DOHH2 (cell line): ENCODE measurements around the gene TPTE2.

Source experiments
- H3F3A ChIP-seq: fragments of 200-600 bp; sonication (generic), shearing (Covaris generic); 2 replicates; pipeline ENCODE4 v1.6.0; 2016; ENCODE audit warnings: antibody characterized with exemption, mild to moderate bottlenecking; ENCODE audit not compliant: control insufficient read depth, insufficient read depth
- H3K27ac ChIP-seq: fragments of 200-600 bp; sonication (generic); 2 replicates; pipeline ENCODE4 v1.5.1; 2014; ENCODE audit warnings: low read depth, mild to moderate bottlenecking, low read length, moderate library complexity
- H3K27me3 ChIP-seq: fragments of 200-600 bp; sonication (generic); 2 replicates; pipeline ENCODE4 v1.6.1; 2014; ENCODE audit warnings: mild to moderate bottlenecking, low read length, mixed read lengths; ENCODE audit not compliant: control insufficient read depth
- H3K36me3 ChIP-seq: fragments of 200-600 bp; sonication (generic); 2 replicates; pipeline ENCODE4 v1.6.1; 2014; ENCODE audit warnings: mild to moderate bottlenecking, low read length, moderate library complexity, mixed read lengths; ENCODE audit not compliant: control insufficient read depth
- H3K4me1 ChIP-seq: fragments of 200-600 bp; sonication (generic); 2 replicates; pipeline ENCODE4 v1.6.1; 2014; ENCODE audit warnings: mild to moderate bottlenecking, low read length, mixed read lengths; ENCODE audit not compliant: control insufficient read depth
- H3K4me2 ChIP-seq: fragments of 200-600 bp; sonication (generic); 2 replicates; pipeline ENCODE4 v1.6.0; 2014; ENCODE audit warnings: mild to moderate bottlenecking, low read length, moderate library complexity
- H3K4me3 ChIP-seq: fragments of 200-600 bp; sonication (generic); 2 replicates; pipeline ENCODE4 v1.5.1; 2014; ENCODE audit warnings: mild to moderate bottlenecking, low read length, mixed read lengths
- H3K79me2 ChIP-seq: fragments of 200-600 bp; sonication (generic); 2 replicates; pipeline ENCODE4 v1.6.1; 2014; ENCODE audit warnings: mild to moderate bottlenecking, low read length, mixed read lengths; ENCODE audit not compliant: control insufficient read depth
- H3K9me2 ChIP-seq: fragments of 200-600 bp; sonication (generic); replicated peaks from 2 replicates; pipeline ENCODE4 v1.6.1; 2014; ENCODE audit warnings: mild to moderate bottlenecking, low read length, mixed read lengths; ENCODE audit not compliant: control insufficient read depth
- H3K9me3 ChIP-seq: fragments of 200-600 bp; sonication (generic); 2 replicates; pipeline ENCODE4 v1.6.1; 2014; ENCODE audit warnings: antibody characterized with exemption, low read length, mixed read lengths; ENCODE audit not compliant: control insufficient read depth, insufficient read depth
- H4K20me1 ChIP-seq: fragments of 200-600 bp; sonication (generic); 2 replicates; pipeline ENCODE4 v1.6.0; 2014; ENCODE audit warnings: low read depth, mild to moderate bottlenecking, antibody characterized with exemption, low read length, moderate library complexity; ENCODE audit not compliant: control insufficient read depth, insufficient read depth
- CTCF ChIP-seq: fragments of 200-600 bp; sonication (generic); IDR thresholded peaks from one replicate; pipeline ENCODE4 v1.5.1; 2014; ENCODE audit warnings: antibody characterized with exemption, mild to moderate bottlenecking, low read depth, low read length; ENCODE audit not compliant: poor library complexity, severe bottlenecking
- EZH2phosphoT487 ChIP-seq: fragments of 200-600 bp; sonication (generic); IDR thresholded peaks from 2 replicates; pipeline ENCODE4 v1.6.1; 2017; ENCODE audit warnings: borderline replicate concordance, mild to moderate bottlenecking, antibody characterized with exemption, low read length, moderate library complexity, mixed read lengths

Gene TPTE2

GRCh38 chr13:19592657-19593180 lies 31.4 kb upstream of the TPTE2 start:
- Histone ChIP-seq H3K4me2 (no peak overlapping the region), H3K27ac (no peak overlapping the region), H3K79me2 (no peaks in the 10 kb centered on the region), H4K20me1 (no peaks in the 10 kb centered on the region), H3K9me2 (no peaks in the 10 kb centered on the region), H3K36me3 (no peaks in the 10 kb centered on the region), H3K9me3 (no peaks in the 10 kb centered on the region), H3K4me3 (no peak overlapping the region), H3F3A (no peaks in the 10 kb centered on the region), H3K4me1 (peaks cover under 1% of the 10 kb centered on the region; the same call in 1 of the 2 replicates), H3K27me3 (no peaks in the 10 kb centered on the region; the same call in 1 of the 2 replicates)
- TF ChIP-seq CTCF: no peak
- TF ChIP-seq EZH2phosphoT487: no peak

- Histone ChIP-seq H3K79me2 (no peaks in the 10 kb centered on the region), H3K36me3 (no peaks in the 10 kb centered on the region), H3K4me3 (no peak overlapping the region), H3K27ac (no peak overlapping the region), H3K9me3 (no peaks in the 10 kb centered on the region), H3K4me2 (no peak overlapping the region), H3F3A (peaks cover 3% of the 10 kb centered on the region; the same call in 1 of the 2 replicates), H3K9me2 (no peaks in the 10 kb centered on the region), H3K27me3 (no peaks in the 10 kb centered on the region; the same call in 1 of the 2 replicates), H3K4me1 (peaks cover 9% of the 10 kb centered on the region), H4K20me1 (no peaks in the 10 kb centered on the region)
- no peak for TF ChIP-seq EZH2phosphoT487
- TF ChIP-seq CTCF: no peak
These were observed 30.5 kb upstream of the TPTE2 start for GRCh38 chr13:19591864-19592263.

- no peak overlapping the region for H3K27ac ChIP-seq
- H3K4me2 ChIP-seq: no peak overlapping the region
- H3K4me3 ChIP-seq: no peak overlapping the region
- H3K27me3 ChIP-seq: no peaks in the 10 kb centered on the region; the same call in 1 of the 2 replicates
- H4K20me1 ChIP-seq: no peaks in the 10 kb centered on the region
- H3K79me2 ChIP-seq: no peaks in the 10 kb centered on the region
- no peak for TF ChIP-seq EZH2phosphoT487
- TF ChIP-seq CTCF: no peak
- H3K9me3 ChIP-seq: peaks cover 9% of the 10 kb centered on the region; the same call in 1 of the 2 replicates
- H3K36me3 ChIP-seq: no peaks in the 10 kb centered on the region
- peaks cover 16% of the 10 kb centered on the region for H3K4me1 ChIP-seq
- peaks cover 3% of the 10 kb centered on the region; the same call in 1 of the 2 replicates for H3F3A ChIP-seq
- no peaks in the 10 kb centered on the region for H3K9me2 ChIP-seq
These were observed 29.1 kb upstream of the TPTE2 start for GRCh38 chr13:19590423-19590822.
